Loucy (cell line): ENCODE results near the gene SUSD2.
"Not testable (repeated sequence)": the region's sequence is repeated elsewhere in the genome, so short reads cannot be mapped to it uniquely, and the experiment has no call there.

Experiments used
- CTCF ChIP-seq: fragments of 200-600 bp; sonication (generic); conservative IDR thresholded peaks from 2 replicates; pipeline ENCODE4 v1.5.1; 2014; ENCODE audit warnings: mild to moderate bottlenecking, antibody characterized with exemption, low read length
- EZH2phosphoT487 ChIP-seq: fragments of 200-600 bp; IDR thresholded peaks from 2 replicates; pipeline ENCODE4 v1.6.1; 2018; ENCODE audit warnings: antibody characterized with exemption, mild to moderate bottlenecking, moderate library complexity, borderline replicate concordance

- TF ChIP-seq CTCF, EZH2phosphoT487: not testable (repeated sequence)
Measured at GRCh38 chr22:24238101-24238694, 56.9 kb downstream of the SUSD2 start.
